Calu3 (cell line): ENCODE results near the gene SS18L1. TPM values are rescaled to one million over a fixed set of nuclear protein-coding genes. Genes with fewer than 3 reads are reported as not detected.

Experiments
- BruUV-seq: library from RNA; stranded (reverse); fragments of 400-500 nt; replicated peaks from 2 replicates; lab custom pipeline; 2021; lab: Mats Ljungman, UMichigan
- CTCF ChIA-PET: fragments of 300-600 bp; sonication (Branson Sonifier 250); formaldehyde crosslinking; loops from one replicate; lab custom pipeline; 2022; ENCODE audit warnings: antibody characterized with exemption; lab: Charles Lee
- DNase-seq: peaks from one replicate; pipeline ENCODE4 v3.0.0; 2022
- H3K27ac Mint-ChIP-seq: one replicate; pipeline ENCODE4 v1.8.0; 2022; ENCODE audit warnings: mixed read lengths; ENCODE audit not compliant: unreplicated experiment
- H3K27me3 Mint-ChIP-seq: one replicate; pipeline ENCODE4 v1.8.0; 2022; ENCODE audit warnings: mixed read lengths; ENCODE audit not compliant: unreplicated experiment
- H3K36me3 Mint-ChIP-seq: one replicate; pipeline ENCODE4 v1.8.0; 2022; ENCODE audit warnings: mild to moderate bottlenecking, moderate library complexity, mixed read lengths; ENCODE audit not compliant: insufficient read depth, unreplicated experiment
- H3K4me1 Mint-ChIP-seq: one replicate; pipeline ENCODE4 v1.8.0; 2022; ENCODE audit warnings: mild to moderate bottlenecking, low read depth, mixed read lengths; ENCODE audit not compliant: unreplicated experiment
- H3K4me3 Mint-ChIP-seq: one replicate; pipeline ENCODE4 v1.8.0; 2022; ENCODE audit warnings: mild to moderate bottlenecking, low read depth, moderate library complexity, mixed read lengths; ENCODE audit not compliant: unreplicated experiment
- H3K9me3 Mint-ChIP-seq: one replicate; pipeline ENCODE4 v1.8.0; 2022; ENCODE audit warnings: low read depth, mixed read lengths; ENCODE audit not compliant: unreplicated experiment
- CTCF ChIP-seq: fragments of 200-600 bp; IDR thresholded peaks from one replicate; pipeline ENCODE4 v1.8.0; 2022; ENCODE audit warnings: antibody characterized with exemption; ENCODE audit not compliant: unreplicated experiment
- intact Hi-C: fragments of 100-400 bp; cut with micrococcal nuclease; formaldehyde crosslinking; loops from one replicate; pipeline ENCODE4 v1.10.0; 2022; ENCODE audit not compliant: unreplicated experiment
- total RNA-seq: library from RNA; stranded (reverse); gene quantifications from 2 replicates; pipeline ENCODE4 v1.2.3, GENCODE V29; 2022

Gene SS18L1
- total RNA-seq, 1 experiment from 2014 or later = 47.4 TPM

- CTCF ChIA-PET = no interaction called here
- H3K4me3 Mint-ChIP-seq = no peak overlapping the region
- no peak for TF ChIP-seq CTCF
- H3K9me3 Mint-ChIP-seq = no peaks in the 10 kb centered on the region
- H3K36me3 Mint-ChIP-seq = peaks cover 86% of the 10 kb centered on the region
- DNase-seq = no peak
- no peak overlapping the region for H3K27ac Mint-ChIP-seq
- H3K27me3 Mint-ChIP-seq = no peaks in the 10 kb centered on the region
- no TSS peak for BruUV-seq
- intact Hi-C loops = no loop called here
- H3K4me1 Mint-ChIP-seq = no peaks in the 10 kb centered on the region
These were observed 54.9 kb downstream of the SS18L1 start for GRCh38 chr20:62198496-62198895.

GRCh38 chr20:62198931-62199330 is 55.4 kb downstream of the SS18L1 start:
- Mint-ChIP-seq H3K4me1 (no peaks in the 10 kb centered on the region), H3K36me3 (peaks cover 85% of the 10 kb centered on the region), H3K4me3 (no peak overlapping the region), H3K27ac (no peak overlapping the region), H3K27me3 (no peaks in the 10 kb centered on the region), H3K9me3 (no peaks in the 10 kb centered on the region)
- intact Hi-C loops = no loop called here
- DNase-seq = no peak
- no TSS peak for BruUV-seq
- CTCF ChIA-PET = no interaction called here
- no peak for TF ChIP-seq CTCF

- Mint-ChIP-seq H3K4me3 (no peak overlapping the region), H3K27ac (no peak overlapping the region), H3K4me1 (no peaks in the 10 kb centered on the region), H3K27me3 (no peaks in the 10 kb centered on the region), H3K36me3 (peaks cover 82% of the 10 kb centered on the region), H3K9me3 (no peaks in the 10 kb centered on the region)
- intact Hi-C loops = no loop called here
- DNase-seq = no peak
- no peak for TF ChIP-seq CTCF
- CTCF ChIA-PET = no interaction called here
- no TSS peak for BruUV-seq
These were observed 57.1 kb downstream of the SS18L1 start for GRCh38 chr20:62200491-62201172.

GRCh38 chr20:62201173-62202082 is 57.9 kb downstream of the SS18L1 start:
- CTCF ChIA-PET = no interaction called here
- H3K9me3 Mint-ChIP-seq = no peaks in the 10 kb centered on the region
- no peak overlapping the region for H3K27ac Mint-ChIP-seq
- no TSS peak for BruUV-seq
- H3K36me3 Mint-ChIP-seq = peaks cover 82% of the 10 kb centered on the region
- intact Hi-C loops = no loop called here
- TF ChIP-seq CTCF = no peak
- no peaks in the 10 kb centered on the region for H3K4me1 Mint-ChIP-seq
- DNase-seq = no peak
- no peak overlapping the region for H3K4me3 Mint-ChIP-seq
- no peaks in the 10 kb centered on the region for H3K27me3 Mint-ChIP-seq
